ENCODE data around the gene THEMIS2.
"Not testable (repeated sequence)": the region's sequence is repeated elsewhere in the genome, so short reads cannot be mapped to it uniquely, and the experiment has no call there.

The THEMIS2 gene

GRCh38 chr1:27868932-27869718 is 3.2 kb upstream of the THEMIS2 start:
- Histone ChIP-seq H3K9me2 (replicated peaks; ENCODE audit: insufficient read depth, low read length) (no peaks in the 10 kb centered on the region), H3K4me3 (ENCODE audit: insufficient read depth, low read length, poor library complexity, severe bottlenecking) (no peak overlapping the region), H3K4me2 (ENCODE audit: low read depth, low read length, poor library complexity, severe bottlenecking) (peak overlapping the region; percentile 38), H3K27ac (ENCODE audit: low read depth, low read length) (no peak overlapping the region), H3K9ac (ENCODE audit: low read length) (0 out of 2 replicates have a peak overlapping the region, but pooled peaks have one; percentile 10), H3K27me3 (ENCODE audit: low read length) (no peaks in the 10 kb centered on the region), H3K36me3 (ENCODE audit: low read length) (no peaks in the 10 kb centered on the region), H3F3A (ENCODE audit: insufficient read depth) (no peaks in the 10 kb centered on the region), H2AFZ (ENCODE audit: low read depth, low read length, severe bottlenecking) (peak overlapping the region; percentile 14), H3K79me2 (ENCODE audit: insufficient read depth, low read length) (no peaks in the 10 kb centered on the region), H4K20me1 (ENCODE audit: low read depth, low read length) (no peaks in the 10 kb centered on the region), H3K9me3 (ENCODE audit: insufficient read depth, low read length) (no peaks in the 10 kb centered on the region)
- no peak for TF ChIP-seq CTCF (IDR thresholded peaks at IDR 0.05; ENCODE audit: insufficient read depth, low read length, poor library complexity, severe bottlenecking)
- no peak for TF ChIP-seq EZH2phosphoT487 (conservative IDR thresholded peaks at IDR 0.05; ENCODE audit: low read length)

- no peaks in the 10 kb centered on the region for H3K9me2 ChIP-seq (replicated peaks; ENCODE audit: insufficient read depth, low read length)
- H3K36me3 ChIP-seq (ENCODE audit: low read length): no peaks in the 10 kb centered on the region
- H3K79me2 ChIP-seq (ENCODE audit: insufficient read depth, low read length): no peaks in the 10 kb centered on the region
- no peak for TF ChIP-seq EZH2phosphoT487 (conservative IDR thresholded peaks at IDR 0.05; ENCODE audit: low read length)
- no peak for TF ChIP-seq CTCF (IDR thresholded peaks at IDR 0.05; ENCODE audit: insufficient read depth, low read length, poor library complexity, severe bottlenecking)
- H2AFZ ChIP-seq (ENCODE audit: low read depth, low read length, severe bottlenecking): no peak overlapping the region
- H4K20me1 ChIP-seq (ENCODE audit: low read depth, low read length): no peaks in the 10 kb centered on the region
- no peaks in the 10 kb centered on the region for H3K9me3 ChIP-seq (ENCODE audit: insufficient read depth, low read length)
- no peaks in the 10 kb centered on the region for H3K27me3 ChIP-seq (ENCODE audit: low read length)
- no peaks in the 10 kb centered on the region for H3F3A ChIP-seq (ENCODE audit: insufficient read depth)
- peak overlapping the region; percentile 38 for H3K4me2 ChIP-seq (ENCODE audit: low read depth, low read length, poor library complexity, severe bottlenecking)
- H3K4me3 ChIP-seq (ENCODE audit: insufficient read depth, low read length, poor library complexity, severe bottlenecking): no peak overlapping the region
- H3K9ac ChIP-seq (ENCODE audit: low read length): 0 out of 2 replicates have a peak overlapping the region, but pooled peaks have one; percentile 10
- H3K27ac ChIP-seq (ENCODE audit: low read depth, low read length): no peak overlapping the region
These were observed 2.6 kb upstream of the THEMIS2 start for GRCh38 chr1:27869719-27870085.

- not testable (repeated sequence) for H3K27me3 ChIP-seq (ENCODE audit: low read length); H3K4me3 ChIP-seq (ENCODE audit: insufficient read depth, low read length, poor library complexity, severe bottlenecking); H3K9me2 ChIP-seq (replicated peaks; ENCODE audit: insufficient read depth, low read length); H3F3A ChIP-seq (ENCODE audit: insufficient read depth); H3K9ac ChIP-seq (ENCODE audit: low read length); H4K20me1 ChIP-seq (ENCODE audit: low read depth, low read length); H2AFZ ChIP-seq (ENCODE audit: low read depth, low read length, severe bottlenecking); H3K27ac ChIP-seq (ENCODE audit: low read depth, low read length); H3K79me2 ChIP-seq (ENCODE audit: insufficient read depth, low read length); H3K4me2 ChIP-seq (ENCODE audit: low read depth, low read length, poor library complexity, severe bottlenecking); H3K9me3 ChIP-seq (ENCODE audit: insufficient read depth, low read length); H3K36me3 ChIP-seq (ENCODE audit: low read length)
These were observed 1.3 kb upstream of the THEMIS2 start for GRCh38 chr1:27871076-27871475.

- H3K4me2 ChIP-seq (ENCODE audit: low read depth, low read length, poor library complexity, severe bottlenecking): peak overlapping the region; percentile 53
- H3K79me2 ChIP-seq (ENCODE audit: insufficient read depth, low read length): no peaks in the 10 kb centered on the region
- peak overlapping the region; percentile 26; the same call in 1 of the 2 replicates for H3K9ac ChIP-seq (ENCODE audit: low read length)
- no peaks in the 10 kb centered on the region for H3K36me3 ChIP-seq (ENCODE audit: low read length)
- no peaks in the 10 kb centered on the region for H3K9me2 ChIP-seq (replicated peaks; ENCODE audit: insufficient read depth, low read length)
- H3K27ac ChIP-seq (ENCODE audit: low read depth, low read length): no peak overlapping the region
- no peaks in the 10 kb centered on the region for H3K9me3 ChIP-seq (ENCODE audit: insufficient read depth, low read length)
- H4K20me1 ChIP-seq (ENCODE audit: low read depth, low read length): no peaks in the 10 kb centered on the region
- no peaks in the 10 kb centered on the region for H3F3A ChIP-seq (ENCODE audit: insufficient read depth)
- TF ChIP-seq EZH2phosphoT487 (conservative IDR thresholded peaks at IDR 0.05; ENCODE audit: low read length) (no peak), CTCF (IDR thresholded peaks at IDR 0.05; ENCODE audit: insufficient read depth, low read length, poor library complexity, severe bottlenecking) (no peak)
- H3K27me3 ChIP-seq (ENCODE audit: low read length): no peaks in the 10 kb centered on the region
- H3K4me3 ChIP-seq (ENCODE audit: insufficient read depth, low read length, poor library complexity, severe bottlenecking): peak overlapping the region; percentile 35
- H2AFZ ChIP-seq (ENCODE audit: low read depth, low read length, severe bottlenecking): peak overlapping the region; percentile 29
These were observed 633 bp downstream of the THEMIS2 start for GRCh38 chr1:27872802-27873551.

Data from SU-DHL-6 (cell line).